ENCODE results near the gene MYRIP.

Gene MYRIP

GRCh38 chr3:40215015-40215414 lies 405.6 kb downstream of the MYRIP start:
- no peak for TF ChIP-seq CTCF (IDR thresholded peaks at IDR 0.05; ENCODE audit: low read depth, low read length, missing control alignments)
- no peak for DNase-seq (ENCODE audit: extremely low read depth, low read depth)
- H3K4me3 ChIP-seq (replicated peaks; ENCODE audit: low read depth, low read length): no peak overlapping the region

DNA sequence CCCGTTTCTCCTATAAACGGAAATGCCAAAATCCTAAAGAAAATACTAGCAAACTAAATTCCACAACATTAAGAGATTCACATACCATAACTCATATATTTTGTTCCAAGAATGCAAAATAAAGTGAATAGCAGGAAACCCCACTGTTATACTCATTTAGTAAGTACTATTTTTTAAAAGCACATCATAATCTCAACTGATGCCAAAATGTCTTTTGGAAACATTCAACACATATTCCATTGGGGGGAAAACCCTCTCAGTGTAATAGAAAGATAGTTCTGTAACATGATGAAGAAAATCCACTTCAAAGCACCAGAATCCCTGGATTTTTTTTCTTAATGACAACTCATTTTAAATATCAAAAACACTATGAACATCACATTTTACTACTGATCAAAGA lies 407.1 kb downstream of the MYRIP start:
- no peak overlapping the region for H3K4me3 ChIP-seq (replicated peaks; ENCODE audit: low read depth, low read length)
- no peak for DNase-seq (ENCODE audit: extremely low read depth, low read depth)
- TF ChIP-seq CTCF (IDR thresholded peaks at IDR 0.05; ENCODE audit: low read depth, low read length, missing control alignments): no peak

DNA sequence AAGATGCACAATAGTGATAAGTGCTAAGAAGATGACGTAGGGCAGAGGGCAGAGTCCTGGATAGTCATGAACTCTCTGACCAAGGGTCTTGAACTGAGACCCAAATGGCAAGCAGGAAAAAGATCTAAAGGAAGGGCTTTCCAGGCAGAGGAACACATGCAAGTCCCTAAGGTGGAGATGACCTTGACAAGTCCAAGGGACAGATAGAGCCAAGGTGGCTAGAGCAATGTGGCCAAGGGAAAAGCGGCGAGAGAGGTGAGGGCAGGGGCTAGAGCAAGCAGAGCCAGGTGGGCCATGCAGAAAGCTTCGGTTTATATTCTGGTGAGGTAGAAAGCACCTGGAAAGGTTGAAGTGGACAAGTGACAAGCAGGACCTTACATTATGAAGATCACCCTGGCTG lies 414.4 kb downstream of the MYRIP start:
- no peak overlapping the region for H3K4me3 ChIP-seq (replicated peaks; ENCODE audit: low read depth, low read length)
- no peak for TF ChIP-seq CTCF (IDR thresholded peaks at IDR 0.05; ENCODE audit: low read depth, low read length, missing control alignments)
- DNase-seq (ENCODE audit: extremely low read depth, low read depth): no peak

DNA sequence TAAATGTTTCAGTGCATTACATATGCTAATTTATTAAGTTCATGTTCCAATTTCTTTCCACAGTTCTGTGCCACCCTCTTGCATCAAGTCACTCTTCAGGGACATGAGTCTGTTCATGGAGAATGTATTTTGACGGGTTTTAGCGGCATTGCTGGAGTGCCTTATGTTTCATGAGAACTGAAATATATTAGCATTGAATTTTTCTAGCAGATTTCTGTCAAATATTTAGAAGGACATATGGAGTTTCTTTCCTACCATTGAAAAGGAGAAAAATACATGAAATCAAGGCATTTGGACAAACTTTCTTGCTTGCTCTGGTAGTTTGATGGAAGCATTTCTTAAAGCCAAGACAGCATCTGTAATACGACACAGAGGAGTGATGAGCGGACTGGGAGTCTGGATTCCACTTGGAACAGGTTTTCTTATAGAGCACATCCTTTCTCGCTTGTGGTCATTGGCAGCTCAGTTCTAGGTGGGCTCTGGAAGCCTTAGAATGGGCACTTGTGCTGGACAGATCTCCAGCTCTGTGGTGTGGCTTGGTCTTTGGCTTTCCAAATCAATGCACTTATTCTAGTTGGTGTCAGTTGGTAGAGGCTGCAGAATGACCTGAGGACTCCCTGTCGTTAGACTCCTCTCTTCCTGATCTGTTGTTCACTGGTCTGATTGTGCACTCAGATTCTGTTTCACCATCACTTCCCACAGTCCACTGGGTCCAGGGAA lies 415.5 kb downstream of the MYRIP start:
- DNase-seq (ENCODE audit: extremely low read depth, low read depth): no peak
- H3K4me3 ChIP-seq (replicated peaks; ENCODE audit: low read depth, low read length): no peak overlapping the region
- TF ChIP-seq CTCF (IDR thresholded peaks at IDR 0.05; ENCODE audit: low read depth, low read length, missing control alignments): no peak

- no peak overlapping the region for H3K4me3 ChIP-seq (replicated peaks; ENCODE audit: low read depth, low read length)
- DNase-seq (ENCODE audit: extremely low read depth, low read depth): no peak
- no peak for TF ChIP-seq CTCF (IDR thresholded peaks at IDR 0.05; ENCODE audit: low read depth, low read length, missing control alignments)
These were observed 417.2 kb downstream of the MYRIP start for GRCh38 chr3:40226636-40227035.

DNA sequence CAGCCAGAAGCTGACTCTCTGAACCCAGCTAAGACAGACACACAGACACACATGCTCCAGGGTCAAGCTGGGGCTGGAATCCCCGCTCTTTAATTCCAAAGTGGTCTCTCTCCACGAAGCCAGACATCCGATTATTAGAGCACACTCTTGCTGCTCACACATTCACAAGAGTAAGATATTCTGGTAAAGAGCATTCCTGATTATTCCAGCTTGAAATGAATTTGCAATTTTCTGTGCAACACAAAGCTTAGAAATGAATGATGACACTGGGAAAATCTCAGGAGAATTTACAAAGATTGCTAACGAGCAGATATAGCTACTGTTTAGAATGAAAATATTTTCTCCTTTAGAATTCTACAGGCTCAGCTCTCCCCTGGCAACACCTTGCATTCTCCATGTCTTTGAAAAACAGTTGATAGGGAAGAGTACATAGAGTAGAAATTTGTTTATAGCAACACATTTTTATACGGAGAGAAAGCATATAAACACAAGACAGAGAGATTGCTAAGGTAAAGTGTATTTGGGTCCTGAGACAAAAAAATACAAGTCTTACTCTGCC lies 419.5 kb downstream of the MYRIP start:
- no peak for TF ChIP-seq CTCF (IDR thresholded peaks at IDR 0.05; ENCODE audit: low read depth, low read length, missing control alignments)
- DNase-seq (ENCODE audit: extremely low read depth, low read depth): no peak
- no peak overlapping the region for H3K4me3 ChIP-seq (replicated peaks; ENCODE audit: low read depth, low read length)
